ENCODE measurements around the gene VPS72. TPM values are rescaled to one million over a fixed set of nuclear protein-coding genes. Genes with fewer than 3 reads are reported as not detected.
A peak's percentile ranks its signal among the peaks of the same experiment; 100 is the strongest.
"Not testable (repeated sequence)": the region's sequence is repeated elsewhere in the genome, so short reads cannot be mapped to it uniquely, and the experiment has no call there.

The VPS72 gene
- 10 to 100 TPM; 63.9 to 81.9 (median 68.9) TPM for polyA plus RNA-seq (ENCODE audit: insufficient read length in 3 of 3)
- long read RNA-seq, donor 1, transcript VPS72-202 (6 exons, 1,527 nt), result major isoform, 14 of 14 reads
- long read RNA-seq, donor 1, partial matches to known transcripts, result 0 of 14 reads
- long read RNA-seq, donor 1, other reads (novel, unspliced or antisense), result 0 of 14 reads
- long read RNA-seq, donor 2, transcript VPS72-202 (6 exons, 1,527 nt), result major isoform, 14 of 15 reads
- long read RNA-seq, donor 2, partial matches to known transcripts, result 0 of 15 reads
- long read RNA-seq, donor 2, other reads (novel, unspliced or antisense), result 0 of 15 reads
- long read RNA-seq, donor 3, transcript VPS72-202 (6 exons, 1,527 nt), result major isoform, 28 of 52 reads
- long read RNA-seq, donor 3, partial matches to known transcripts, result 23 of 52 reads
- long read RNA-seq, donor 3, other reads (novel, unspliced or antisense), result 0 of 52 reads
- long read RNA-seq, donor 4, transcript VPS72-202 (6 exons, 1,527 nt), result major isoform, 20 of 21 reads
- long read RNA-seq, donor 4, partial matches to known transcripts, result 0 of 21 reads
- long read RNA-seq, donor 4, other reads (novel, unspliced or antisense), result 0 of 21 reads
- long read RNA-seq, donor 5, result 0 reads
- long read RNA-seq, donor 6, transcript VPS72-202 (6 exons, 1,527 nt), result major isoform, 19 of 191 reads
- long read RNA-seq, donor 6, partial matches to known transcripts, result 115 of 191 reads
- long read RNA-seq, donor 6, other reads (novel, unspliced or antisense), result 54 of 191 reads
- long read RNA-seq, donor 7, transcript VPS72-202 (6 exons, 1,527 nt), result major isoform, 30 of 58 reads
- long read RNA-seq, donor 7, partial matches to known transcripts, result 26 of 58 reads
- long read RNA-seq, donor 7, other reads (novel, unspliced or antisense), result 0 of 58 reads
- long read RNA-seq, donor 8, transcript VPS72-202 (6 exons, 1,527 nt), result major isoform, 23 of 134 reads
- long read RNA-seq, donor 8, partial matches to known transcripts, result 98 of 134 reads
- long read RNA-seq, donor 8, other reads (novel, unspliced or antisense), result 10 of 134 reads
- long read RNA-seq, donor 9, transcript VPS72-202 (6 exons, 1,527 nt), result major isoform, 25 of 25 reads
- long read RNA-seq, donor 9, partial matches to known transcripts, result 0 of 25 reads
- long read RNA-seq, donor 9, other reads (novel, unspliced or antisense), result 0 of 25 reads
- long read RNA-seq, donor 10, transcript VPS72-202 (6 exons, 1,527 nt), result major isoform, 16 of 17 reads
- long read RNA-seq, donor 10, partial matches to known transcripts, result 0 of 17 reads
- long read RNA-seq, donor 10, other reads (novel, unspliced or antisense), result 0 of 17 reads
- long read RNA-seq, donor 11, transcript VPS72-202 (6 exons, 1,527 nt), result major isoform, 19 of 20 reads
- long read RNA-seq, donor 11, partial matches to known transcripts, result 0 of 20 reads
- long read RNA-seq, donor 11, other reads (novel, unspliced or antisense), result 0 of 20 reads
- long read RNA-seq, donor 12, transcript VPS72-202 (6 exons, 1,527 nt), result major isoform, 11 of 18 reads
- long read RNA-seq, donor 12, partial matches to known transcripts, result 7 of 18 reads
- long read RNA-seq, donor 12, other reads (novel, unspliced or antisense), result 0 of 18 reads
- long read RNA-seq, donor 13, transcript VPS72-202 (6 exons, 1,527 nt), result major isoform, 36 of 40 reads
- long read RNA-seq, donor 13, partial matches to known transcripts, result 0 of 40 reads
- long read RNA-seq, donor 13, other reads (novel, unspliced or antisense), result 0 of 40 reads
- long read RNA-seq, donor 14, transcript VPS72-202 (6 exons, 1,527 nt), result major isoform, 26 of 26 reads
- long read RNA-seq, donor 14, partial matches to known transcripts, result 0 of 26 reads
- long read RNA-seq, donor 14, other reads (novel, unspliced or antisense), result 0 of 26 reads
- long read RNA-seq, donor 15, transcript VPS72-202 (6 exons, 1,527 nt), result major isoform, 13 of 21 reads
- long read RNA-seq, donor 15, partial matches to known transcripts, result 6 of 21 reads
- long read RNA-seq, donor 15, other reads (novel, unspliced or antisense), result 0 of 21 reads
- long read RNA-seq, donor 16, transcript VPS72-202 (6 exons, 1,527 nt), result major isoform, 70 of 779 reads
- long read RNA-seq, donor 16, partial matches to known transcripts, result 635 of 779 reads
- long read RNA-seq, donor 16, other reads (novel, unspliced or antisense), result 70 of 779 reads

GRCh38 chr1:151189637-151190445 lies at the start of gene VPS72:
TSS of gene VPS72 (minus strand) at chr1:151190197. CDS start at chr1:151190121, 76 bp downstream.
- DNase-seq (ENCODE audit: extremely low read depth in 1 of 11, low read depth in 9 of 11, low spot score in 4 of 11), result peak in 10 of 11 donors; percentile 67 to 92 (median 84)

GRCh38 chr1:151238467-151238739 lies 48.4 kb upstream of the VPS72 start:
- no peak for DNase-seq (ENCODE audit: extremely low read depth in 1 of 11, low read depth in 9 of 11, low spot score in 4 of 11)

- no peak for DNase-seq (ENCODE audit: extremely low read depth in 1 of 11, low read depth in 9 of 11, low spot score in 4 of 11)
Measured at GRCh38 chr1:151237678-151238466, 47.9 kb upstream of the VPS72 start.

- no peak for DNase-seq (ENCODE audit: extremely low read depth in 1 of 11, low read depth in 9 of 11, low spot score in 4 of 11)
Measured at GRCh38 chr1:151235235-151235634, 45.2 kb upstream of the VPS72 start.

- DNase-seq (ENCODE audit: extremely low read depth in 1 of 11, low read depth in 9 of 11, low spot score in 4 of 11), result no peak
Measured at GRCh38 chr1:151222130-151222529, 32.1 kb upstream of the VPS72 start.

- no peak for DNase-seq (ENCODE audit: extremely low read depth in 1 of 11, low read depth in 9 of 11, low spot score in 4 of 11)
Measured at GRCh38 chr1:151221616-151222015, 31.6 kb upstream of the VPS72 start.

GRCh38 chr1:151213560-151213959 lies 23.6 kb upstream of the VPS72 start:
- DNase-seq (ENCODE audit: extremely low read depth in 1 of 11, low read depth in 9 of 11, low spot score in 4 of 11), result no peak

- DNase-seq (ENCODE audit: extremely low read depth in 1 of 11, low read depth in 9 of 11, low spot score in 4 of 11), result no peak
Measured at GRCh38 chr1:151211972-151212705, 22.1 kb upstream of the VPS72 start.

- DNase-seq (ENCODE audit: extremely low read depth in 1 of 11, low read depth in 9 of 11, low spot score in 4 of 11), result no peak
Measured at GRCh38 chr1:151210830-151211229, 20.8 kb upstream of the VPS72 start.

- not testable (repeated sequence) for DNase-seq (ENCODE audit: extremely low read depth in 1 of 11, low read depth in 9 of 11, low spot score in 4 of 11)
Measured at GRCh38 chr1:151205381-151205965, 15.5 kb upstream of the VPS72 start.

- no peak for DNase-seq (ENCODE audit: extremely low read depth in 1 of 11, low read depth in 9 of 11, low spot score in 4 of 11)
Measured at GRCh38 chr1:151199873-151200581, 10.0 kb upstream of the VPS72 start.

GRCh38 chr1:151198254-151199127 lies 8.5 kb upstream of the VPS72 start, which contains the start of gene PIP5K1A:
TSS of gene PIP5K1A (plus strand) at chr1:151198552. CDS start at chr1:151198997, 445 bp downstream.
- peak; percentile 95 to 99 (median 98) for DNase-seq (ENCODE audit: extremely low read depth in 1 of 11, low read depth in 9 of 11, low spot score in 4 of 11)

- DNase-seq (ENCODE audit: extremely low read depth in 1 of 11, low read depth in 9 of 11, low spot score in 4 of 11), result no peak
Measured at GRCh38 chr1:151197863-151198253, 7.9 kb upstream of the VPS72 start.
